OCI-LY7 (cell line): ENCODE data around the gene ARPC4. TPM values are rescaled to one million over a fixed set of nuclear protein-coding genes. Genes with fewer than 3 reads are reported as not detected.

Source experiments
- BruUV-seq: library from RNA; stranded (reverse); fragments of 400-500 nt; replicated peaks from 2 replicates; lab custom pipeline; 2021; lab: Mats Ljungman, UMichigan
- CTCF ChIA-PET: fragments of 300-600 bp; sonication (Branson Sonifier 250); formaldehyde crosslinking; loops from one replicate; lab custom pipeline; 2022; ENCODE audit warnings: antibody characterized with exemption; ENCODE audit not compliant: unreplicated experiment; lab: Charles Lee
- POLR2A ChIA-PET: fragments of 300-600 bp; sonication (Branson Sonifier 250); formaldehyde crosslinking; loops from one replicate; lab custom pipeline; 2022; ENCODE audit warnings: antibody characterized with exemption; lab: Charles Lee
- DNase-seq: peaks from one replicate; pipeline ENCODE4 v3.0.0-alpha.2; 2015; ENCODE audit warnings: low spot score
- H2AFZ ChIP-seq: fragments of 200-600 bp; sonication (generic), shearing (Covaris generic); 2 replicates; pipeline ENCODE4 v1.6.1; 2014; ENCODE audit warnings: mild to moderate bottlenecking, antibody characterized with exemption, low read length, moderate library complexity
- H3K27ac ChIP-seq: fragments of 200-600 bp; sonication (generic); 2 replicates; pipeline ENCODE4 v1.5.1; 2014; ENCODE audit warnings: mixed run types, low read depth, mild to moderate bottlenecking, moderate library complexity, low read length, inconsistent platforms; ENCODE audit not compliant: poor library complexity, severe bottlenecking
- H3K36me3 ChIP-seq: fragments of 200-600 bp; sonication (generic); 2 replicates; pipeline ENCODE4 v1.6.1; 2014; ENCODE audit warnings: mild to moderate bottlenecking, antibody characterized with exemption, low read length, moderate library complexity, mixed read lengths; ENCODE audit not compliant: insufficient read depth
- H3K4me1 ChIP-seq: fragments of 200-600 bp; sonication (generic); 2 replicates; pipeline ENCODE4 v1.5.1; 2014; ENCODE audit warnings: mild to moderate bottlenecking, low read length; ENCODE audit not compliant: insufficient read depth, poor library complexity, severe bottlenecking
- H3K4me2 ChIP-seq: fragments of 200-600 bp; sonication (generic); 2 replicates; pipeline ENCODE4 v1.6.1; 2014; ENCODE audit warnings: mild to moderate bottlenecking, low read length
- H3K4me3 ChIP-seq: fragments of 200-600 bp; sonication (generic); 2 replicates; pipeline ENCODE4 v1.5.1; 2014; ENCODE audit warnings: mild to moderate bottlenecking, low read depth, low read length; ENCODE audit not compliant: poor library complexity, severe bottlenecking
- H3K79me2 ChIP-seq: fragments of 200-600 bp; sonication (generic); 2 replicates; pipeline ENCODE4 v1.6.1; 2016; ENCODE audit warnings: low read depth, mild to moderate bottlenecking, low read length, moderate library complexity, mixed read lengths; ENCODE audit not compliant: insufficient read depth
- H3K9me2 ChIP-seq: fragments of 200-600 bp; sonication (generic); 2 replicates; pipeline ENCODE4 v1.6.1; 2016; ENCODE audit warnings: mild to moderate bottlenecking, low read length, mixed read lengths; ENCODE audit not compliant: insufficient read depth
- H3K9me3 ChIP-seq: fragments of 200-600 bp; sonication (generic); 2 replicates; pipeline ENCODE4 v1.6.1; 2014; ENCODE audit warnings: mild to moderate bottlenecking, mixed run types, low read length, mixed read lengths
- H4K20me1 ChIP-seq: fragments of 200-600 bp; sonication (generic); 2 replicates; pipeline ENCODE4 v1.6.1; 2014; ENCODE audit warnings: mild to moderate bottlenecking, antibody characterized with exemption, low read length, moderate library complexity, mixed read lengths; ENCODE audit not compliant: insufficient read depth
- EZH2phosphoT487 ChIP-seq: fragments of 200-600 bp; sonication (generic); IDR thresholded peaks from 2 replicates; pipeline ENCODE4 v1.6.1; 2018; ENCODE audit warnings: low read depth, borderline replicate concordance, mild to moderate bottlenecking, mixed run types, antibody characterized with exemption, low read length, moderate library complexity, mixed read lengths
- intact Hi-C: fragments of 100-400 bp; cut with micrococcal nuclease; formaldehyde crosslinking; loops from one replicate; pipeline ENCODE4 v1.10.0; 2022; ENCODE audit not compliant: unreplicated experiment
- total RNA-seq, 2 experiments: library from RNA; depleted of rRNA in 1 of 2; stranded (reverse); fragments of >200 nt in 1 of 2; shearing (Covaris generic) in 1 of 2; gene quantifications; 2 replicates each; pipeline ENCODE4 v1.2.3, GENCODE V29; 2014 to 2022
- TF ChIP-seq, protein P1 (sequence below): fragments of 200-600 bp; sonication (generic); conservative IDR thresholded peaks from 2 replicates; pipeline ENCODE4 v1.5.1; 2014; ENCODE audit warnings: mild to moderate bottlenecking, antibody characterized with exemption, low read length, moderate library complexity, mixed read lengths

The ARPC4 gene
- total RNA-seq, 2 experiments from 2014 or later = 99.5 to 118 TPM

GRCh38 chr3:9750556-9751411 lies 42.1 kb upstream of the ARPC4 start:
- H4K20me1 ChIP-seq = no peaks in the 10 kb centered on the region
- peaks cover 82% of the 10 kb centered on the region for H3K36me3 ChIP-seq
- peak overlapping the region; percentile 85 for H3K4me2 ChIP-seq
- no peaks in the 10 kb centered on the region for H3K9me3 ChIP-seq
- H3K9me2 ChIP-seq = no peaks in the 10 kb centered on the region
- no peak for TF ChIP-seq EZH2phosphoT487
- TF ChIP-seq, protein P1, sequence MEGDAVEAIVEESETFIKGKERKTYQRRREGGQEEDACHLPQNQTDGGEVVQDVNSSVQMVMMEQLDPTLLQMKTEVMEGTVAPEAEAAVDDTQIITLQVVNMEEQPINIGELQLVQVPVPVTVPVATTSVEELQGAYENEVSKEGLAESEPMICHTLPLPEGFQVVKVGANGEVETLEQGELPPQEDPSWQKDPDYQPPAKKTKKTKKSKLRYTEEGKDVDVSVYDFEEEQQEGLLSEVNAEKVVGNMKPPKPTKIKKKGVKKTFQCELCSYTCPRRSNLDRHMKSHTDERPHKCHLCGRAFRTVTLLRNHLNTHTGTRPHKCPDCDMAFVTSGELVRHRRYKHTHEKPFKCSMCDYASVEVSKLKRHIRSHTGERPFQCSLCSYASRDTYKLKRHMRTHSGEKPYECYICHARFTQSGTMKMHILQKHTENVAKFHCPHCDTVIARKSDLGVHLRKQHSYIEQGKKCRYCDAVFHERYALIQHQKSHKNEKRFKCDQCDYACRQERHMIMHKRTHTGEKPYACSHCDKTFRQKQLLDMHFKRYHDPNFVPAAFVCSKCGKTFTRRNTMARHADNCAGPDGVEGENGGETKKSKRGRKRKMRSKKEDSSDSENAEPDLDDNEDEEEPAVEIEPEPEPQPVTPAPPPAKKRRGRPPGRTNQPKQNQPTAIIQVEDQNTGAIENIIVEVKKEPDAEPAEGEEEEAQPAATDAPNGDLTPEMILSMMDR = no peak
- H3K4me1 ChIP-seq = peaks cover 44% of the 10 kb centered on the region
- H3K79me2 ChIP-seq = peaks cover 19% of the 10 kb centered on the region
- H3K4me3 ChIP-seq = peak overlapping the region; percentile 81
- peak overlapping the region; percentile 88 for H3K27ac ChIP-seq
- BruUV-seq = TSS peak; percentile 63
- peak; percentile 64 for DNase-seq
- POLR2A ChIA-PET = interaction anchor here (0.5 to 3.6 kb wide), 10 partner anchors 13 to 354 kb away, joined by 3 to 17 read pairs (median 4); partner anchors contain the start of genes ARPC4, BRPF1 and TADA3
- CTCF ChIA-PET = interaction anchor here (0.6 kb wide), 1 partner anchor 18 kb away, joined by 3 read pairs; no protein-coding TSS in a partner anchor
- H2AFZ ChIP-seq = peak overlapping the region; percentile 52; the same call in 1 of the 2 replicates
- intact Hi-C loops = loop anchor here (1.0 to 10.0 kb wide), 5 partner anchors 19 to 644 kb away; partner anchors contain the start of genes BRPF1, CRELD1, SETD5 and TADA3

GRCh38 chr3:9754678-9755077 lies 38.2 kb upstream of the ARPC4 start:
- Histone ChIP-seq H3K4me1 (peaks cover 38% of the 10 kb centered on the region), H2AFZ (no peak overlapping the region), H3K9me3 (no peaks in the 10 kb centered on the region), H3K4me3 (peak overlapping the region; percentile 6), H3K36me3 (peaks cover 88% of the 10 kb centered on the region), H3K79me2 (peaks cover 19% of the 10 kb centered on the region), H4K20me1 (no peaks in the 10 kb centered on the region), H3K27ac (peak overlapping the region; percentile 22), H3K9me2 (no peaks in the 10 kb centered on the region), H3K4me2 (peak overlapping the region; percentile 28; the same call in 1 of the 2 replicates)
- ChIA-PET POLR2A (interaction anchor here (0.5 to 2.3 kb wide), 3 partner anchors 20 to 84 kb away, joined by 3 to 7 read pairs (median 6); no protein-coding TSS in a partner anchor), CTCF (no interaction called here)
- TF ChIP-seq, protein P1 = no peak
- TF ChIP-seq EZH2phosphoT487 = no peak
- DNase-seq = peak; percentile 21
- no TSS peak for BruUV-seq
- intact Hi-C loops = loop anchor here (5.0 to 10.0 kb wide), 2 partner anchors 178 to 640 kb away; partner anchors contain the start of gene CRELD1
